H9 (cell line): Measurements from ENCODE around the gene MKX. TPM values are rescaled to one million over a fixed set of nuclear protein-coding genes. Genes with fewer than 3 reads are reported as not detected.

Experiments used
- DNase-seq: peaks from one replicate; pipeline ENCODE4 v3.0.0-alpha.2; 2017
- H2AFZ ChIP-seq: one replicate; pipeline ENCODE4 v1.6.1; 2013; ENCODE audit warnings: mild to moderate bottlenecking, low read length, control low read depth, moderate library complexity
- H2AK5ac ChIP-seq: 2 replicates; pipeline ENCODE4 v1.6.1; 2013; ENCODE audit warnings: low read length, control low read depth, mixed read lengths; ENCODE audit not compliant: insufficient read length
- H2BK120ac ChIP-seq: one replicate; pipeline ENCODE4 v1.6.1; 2013; ENCODE audit warnings: low read depth, mild to moderate bottlenecking, low read length, control low read depth, inconsistent platforms; ENCODE audit not compliant: poor library complexity, severe bottlenecking
- H2BK12ac ChIP-seq: 2 replicates; pipeline ENCODE4 v1.6.1; 2013; ENCODE audit warnings: low read length, control low read depth, mixed read lengths, low read depth; ENCODE audit not compliant: insufficient read length
- H2BK15ac ChIP-seq: 2 replicates; pipeline ENCODE4 v1.6.1; 2013; ENCODE audit warnings: low read depth, low read length, control low read depth
- H2BK20ac ChIP-seq: one replicate; pipeline ENCODE4 v1.6.1; 2013; ENCODE audit warnings: low read depth, mild to moderate bottlenecking, low read length, control low read depth, inconsistent platforms; ENCODE audit not compliant: poor library complexity, severe bottlenecking
- H2BK5ac ChIP-seq: 2 replicates; pipeline ENCODE4 v1.6.1; 2013; ENCODE audit warnings: low read length, control low read depth, mixed read lengths; ENCODE audit not compliant: insufficient read length
- H3K14ac ChIP-seq: 2 replicates; pipeline ENCODE4 v1.6.1; 2013; ENCODE audit warnings: low read length, control low read depth; ENCODE audit not compliant: insufficient read depth
- H3K18ac ChIP-seq: 2 replicates; pipeline ENCODE4 v1.6.1; 2013; ENCODE audit warnings: low read depth, mild to moderate bottlenecking, mixed read lengths, low read length, control low read depth; ENCODE audit not compliant: insufficient read length
- H3K23ac ChIP-seq: 2 replicates; pipeline ENCODE4 v1.6.1; 2013; ENCODE audit warnings: low read length, control low read depth, mixed read lengths, low read depth; ENCODE audit not compliant: insufficient read length
- H3K23me2 ChIP-seq: 2 replicates; pipeline ENCODE4 v1.6.1; 2013; ENCODE audit warnings: low read depth, mild to moderate bottlenecking, mixed read lengths, low read length, control low read depth; ENCODE audit not compliant: insufficient read length, poor library complexity, severe bottlenecking
- H3K27ac ChIP-seq: 2 replicates; pipeline ENCODE4 v1.5.1; 2013; ENCODE audit warnings: low read length, control low read depth, mixed read lengths, low read depth; ENCODE audit not compliant: insufficient read length
- H3K27me3 ChIP-seq: 2 replicates; pipeline ENCODE4 v1.6.1; 2013; ENCODE audit warnings: low read length, control low read depth, inconsistent platforms; ENCODE audit not compliant: insufficient read depth
- H3K4ac ChIP-seq: 2 replicates; pipeline ENCODE4 v1.6.1; 2013; ENCODE audit warnings: low read depth, mild to moderate bottlenecking, control low read depth, inconsistent platforms, low read length, moderate library complexity
- H3K4me1 ChIP-seq: 2 replicates; pipeline ENCODE4 v1.6.1; 2013; ENCODE audit warnings: low read length, control low read depth, inconsistent platforms; ENCODE audit not compliant: insufficient read depth
- H3K4me2 ChIP-seq: 2 replicates; pipeline ENCODE4 v1.6.1; 2013; ENCODE audit warnings: low read length, control low read depth, mixed read lengths; ENCODE audit not compliant: insufficient read length, insufficient read depth
- H3K56ac ChIP-seq: 2 replicates; pipeline ENCODE4 v1.6.1; 2013; ENCODE audit warnings: low read depth, mild to moderate bottlenecking, mixed read lengths, low read length, control low read depth; ENCODE audit not compliant: insufficient read length
- H3K79me1 ChIP-seq: 2 replicates; pipeline ENCODE4 v1.6.1; 2013; ENCODE audit warnings: low read depth, mild to moderate bottlenecking, moderate library complexity, low read length, control low read depth, inconsistent platforms; ENCODE audit not compliant: insufficient read depth, poor library complexity, severe bottlenecking
- H3K79me2 ChIP-seq: 2 replicates; pipeline ENCODE4 v1.6.1; 2013; ENCODE audit warnings: low read length, control low read depth, inconsistent platforms; ENCODE audit not compliant: insufficient read depth
- H3K9ac ChIP-seq: 2 replicates; pipeline ENCODE4 v1.6.1; 2013; ENCODE audit warnings: low read length, control low read depth, mixed read lengths; ENCODE audit not compliant: insufficient read length; ENCODE audit errors: extremely low read depth
- H3K9me3 ChIP-seq: one replicate; pipeline ENCODE4 v1.6.1; 2013; ENCODE audit warnings: low read depth, low read length, inconsistent platforms; ENCODE audit not compliant: control insufficient read depth
- H3T11ph ChIP-seq: one replicate; pipeline ENCODE4 v1.6.1; 2013; ENCODE audit warnings: mild to moderate bottlenecking, low read length, control low read depth, inconsistent platforms
- H4K20me1 ChIP-seq: one replicate; pipeline ENCODE4 v1.6.1; 2013; ENCODE audit not compliant: control insufficient read depth, insufficient read length, insufficient read depth
- H4K5ac ChIP-seq: 2 replicates; pipeline ENCODE4 v1.6.1; 2013; ENCODE audit warnings: low read depth, mild to moderate bottlenecking, mixed read lengths, low read length, control low read depth; ENCODE audit not compliant: insufficient read length
- H4K8ac ChIP-seq: replicated peaks from 2 replicates; pipeline ENCODE4 v1.6.1; 2013; ENCODE audit warnings: low read length, control low read depth, mixed read lengths, low read depth; ENCODE audit not compliant: insufficient read length
- H4K91ac ChIP-seq: 2 replicates; pipeline ENCODE4 v1.6.1; 2013; ENCODE audit warnings: low read depth, mild to moderate bottlenecking, moderate library complexity, mixed read lengths, low read length, control low read depth; ENCODE audit not compliant: insufficient read length
- H3K27ac Mint-ChIP-seq, 3 experiments: 2 replicates in 2 of 3; 3 replicates in 1 of 3; pipeline ENCODE4 v1.8.0; 2020 to 2021; ENCODE audit warnings: mixed read lengths in 3 of 3, mild to moderate bottlenecking in 1 of 3, moderate library complexity in 1 of 3
- H3K27me3 Mint-ChIP-seq: 2 replicates; pipeline ENCODE4 v1.8.0; 2021; ENCODE audit warnings: low read depth, mild to moderate bottlenecking, moderate library complexity, mixed read lengths
- H3K36me3 Mint-ChIP-seq, 3 experiments: 2 replicates in 2 of 3; 3 replicates in 1 of 3; pipeline ENCODE4 v1.8.0; 2020 to 2021; ENCODE audit warnings: low read depth in 3 of 3, mixed read lengths in 3 of 3; ENCODE audit not compliant: insufficient read depth in 1 of 3
- H3K4me1 Mint-ChIP-seq, 2 experiments: 2 replicates each; pipeline ENCODE4 v1.8.0; 2020; ENCODE audit warnings: mixed read lengths in 2 of 2
- H3K4me3 Mint-ChIP-seq, 2 experiments: 2 replicates in 1 of 2; 3 replicates in 1 of 2; pipeline ENCODE4 v1.8.0; 2020 to 2021; ENCODE audit warnings: mild to moderate bottlenecking in 2 of 2, mixed read lengths in 2 of 2, moderate library complexity in 1 of 2
- H3K9me3 Mint-ChIP-seq, 2 experiments: 2 replicates in 1 of 2; 3 replicates in 1 of 2; pipeline ENCODE4 v1.8.0; 2020; ENCODE audit warnings: mild to moderate bottlenecking in 2 of 2, mixed read lengths in 2 of 2, moderate library complexity in 1 of 2
- CTCF ChIP-seq: fragments of 200-600 bp; sonication (generic); conservative IDR thresholded peaks from 3 replicates; pipeline ENCODE4 v1.8.0; 2021; ENCODE audit warnings: antibody characterized with exemption, mild to moderate bottlenecking
- WGBS: extraction: QIAGEN DNeasy Blood & Tissue Kit; methylation state at CpG from one replicate; pipeline ENCODE4 v1.1.7; 2013; ENCODE audit warnings: missing lambda C conversion rate, low lambda C conversion rate, mixed read lengths; ENCODE audit not compliant: insufficient read length; ENCODE audit errors: extremely low coverage; 5-methylcytosine and 5-hydroxymethylcytosine counted together
- total RNA-seq: library from RNA; stranded (reverse); gene quantifications from 2 replicates; pipeline ENCODE4 v1.2.1, GENCODE V29; 2021

MKX gene
- total RNA-seq, 1 experiment from 2014 or later: 0.46 TPM

GRCh38 chr10:27643301-27643700 lies 102.3 kb downstream of the MKX start:
- H3K4me1 Mint-ChIP-seq: no peaks in the 10 kb centered on the region

More at GRCh38 chr10:27643301-27643700, 102.3 kb downstream of the MKX start:
- no peaks in the 10 kb centered on the region; the same call in none of the 2 replicates for H3K27me3 Mint-ChIP-seq
- Histone ChIP-seq H3K14ac (no peak overlapping the region), H3K9ac (no peak overlapping the region), H3K18ac (no peak overlapping the region), H4K8ac (no peak overlapping the region), H3K9me3 (no peaks in the 10 kb centered on the region), H3K56ac (no peak overlapping the region), H2AFZ (no peak overlapping the region), H2BK120ac (no peak overlapping the region), H3K23ac (no peak overlapping the region), H3K4me1 (no peaks in the 10 kb centered on the region), H2BK12ac (no peak overlapping the region), H3T11ph (no peak overlapping the region), H3K27ac (no peak overlapping the region), H3K4me2 (no peak overlapping the region), H4K5ac (no peak overlapping the region), H3K4ac (no peak overlapping the region), H4K91ac (no peak overlapping the region), H3K79me2 (no peaks in the 10 kb centered on the region), H2AK5ac (no peak overlapping the region), H2BK20ac (no peak overlapping the region), H3K23me2 (no peaks in the 10 kb centered on the region), H3K27me3 (no peaks in the 10 kb centered on the region), H2BK15ac (no peak overlapping the region), H3K79me1 (no peaks in the 10 kb centered on the region), H4K20me1 (no peaks in the 10 kb centered on the region), H2BK5ac (no peak overlapping the region)
- no peak overlapping the region for H3K4me3 Mint-ChIP-seq
- peaks cover 0 to 3% of the 10 kb centered on the region in 2 experiments; a peak in 2 of 5 replicates for H3K9me3 Mint-ChIP-seq
- H3K36me3 Mint-ChIP-seq: no peaks in the 10 kb centered on the region
- no peak overlapping the region for H3K27ac Mint-ChIP-seq
- WGBS: no CpG with 5 or more reads among the region's 2 CpGs
- no peak for DNase-seq
- no peak for TF ChIP-seq CTCF
